Pericardium fibroblast (primary cell): ENCODE data around the gene SLC32A1. TPM values are rescaled to one million over a fixed set of nuclear protein-coding genes. Genes with fewer than 3 reads are reported as not detected.

ENCODE experiments used
- total RNA-seq: library from RNA; depleted of rRNA; stranded (reverse); fragments of >200 nt; gene quantifications from 2 replicates; pipeline ENCODE4 v1.2.3, GENCODE V29; 2015

The SLC32A1 gene, protein sequence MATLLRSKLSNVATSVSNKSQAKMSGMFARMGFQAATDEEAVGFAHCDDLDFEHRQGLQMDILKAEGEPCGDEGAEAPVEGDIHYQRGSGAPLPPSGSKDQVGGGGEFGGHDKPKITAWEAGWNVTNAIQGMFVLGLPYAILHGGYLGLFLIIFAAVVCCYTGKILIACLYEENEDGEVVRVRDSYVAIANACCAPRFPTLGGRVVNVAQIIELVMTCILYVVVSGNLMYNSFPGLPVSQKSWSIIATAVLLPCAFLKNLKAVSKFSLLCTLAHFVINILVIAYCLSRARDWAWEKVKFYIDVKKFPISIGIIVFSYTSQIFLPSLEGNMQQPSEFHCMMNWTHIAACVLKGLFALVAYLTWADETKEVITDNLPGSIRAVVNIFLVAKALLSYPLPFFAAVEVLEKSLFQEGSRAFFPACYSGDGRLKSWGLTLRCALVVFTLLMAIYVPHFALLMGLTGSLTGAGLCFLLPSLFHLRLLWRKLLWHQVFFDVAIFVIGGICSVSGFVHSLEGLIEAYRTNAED
- total RNA-seq = not detected in 2 replicates

DNA sequence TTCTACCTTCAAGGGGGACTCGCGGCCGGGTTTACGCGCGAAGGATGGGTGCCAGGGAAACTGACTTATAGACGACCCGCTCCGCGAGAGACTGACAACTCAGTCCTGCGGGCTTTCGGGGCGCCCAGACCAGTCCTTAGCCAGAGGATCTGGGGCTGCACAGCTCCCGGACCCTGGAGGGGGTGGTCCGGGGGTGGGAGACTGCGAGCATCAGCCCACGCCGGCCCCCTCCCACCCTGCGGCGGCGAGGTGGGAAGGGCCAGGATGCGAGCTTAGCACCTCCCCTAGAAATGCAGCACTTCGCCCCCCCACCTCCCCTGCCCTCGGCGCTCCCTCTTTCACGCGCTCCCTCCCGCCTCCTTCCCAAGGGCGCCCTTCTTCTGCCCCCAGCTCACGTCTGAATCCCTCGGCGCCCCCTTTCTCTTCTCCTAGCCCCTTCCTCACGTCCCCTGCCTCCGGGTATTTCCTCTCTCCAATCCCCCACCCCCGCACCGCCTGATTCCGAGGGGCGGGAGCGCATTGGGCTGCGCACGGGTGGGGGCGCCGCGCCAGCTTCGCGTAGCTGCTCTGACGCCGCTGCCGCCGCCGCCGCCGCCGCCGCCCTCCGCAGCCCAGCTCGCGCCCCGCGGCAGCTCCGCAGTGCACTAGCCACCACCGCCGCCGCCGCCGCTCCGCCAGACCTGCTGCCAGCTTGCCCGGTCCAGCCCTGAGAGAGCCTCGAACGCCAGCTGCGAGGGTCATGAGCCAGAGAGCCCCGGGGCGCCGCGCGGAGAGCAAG lies at the start of gene SLC32A1:
TSS of gene SLC32A1 (plus strand) at position 639 of the 778 bp plus-strand sequence. CDS start 239 bp downstream, outside the sequence.

DNA sequence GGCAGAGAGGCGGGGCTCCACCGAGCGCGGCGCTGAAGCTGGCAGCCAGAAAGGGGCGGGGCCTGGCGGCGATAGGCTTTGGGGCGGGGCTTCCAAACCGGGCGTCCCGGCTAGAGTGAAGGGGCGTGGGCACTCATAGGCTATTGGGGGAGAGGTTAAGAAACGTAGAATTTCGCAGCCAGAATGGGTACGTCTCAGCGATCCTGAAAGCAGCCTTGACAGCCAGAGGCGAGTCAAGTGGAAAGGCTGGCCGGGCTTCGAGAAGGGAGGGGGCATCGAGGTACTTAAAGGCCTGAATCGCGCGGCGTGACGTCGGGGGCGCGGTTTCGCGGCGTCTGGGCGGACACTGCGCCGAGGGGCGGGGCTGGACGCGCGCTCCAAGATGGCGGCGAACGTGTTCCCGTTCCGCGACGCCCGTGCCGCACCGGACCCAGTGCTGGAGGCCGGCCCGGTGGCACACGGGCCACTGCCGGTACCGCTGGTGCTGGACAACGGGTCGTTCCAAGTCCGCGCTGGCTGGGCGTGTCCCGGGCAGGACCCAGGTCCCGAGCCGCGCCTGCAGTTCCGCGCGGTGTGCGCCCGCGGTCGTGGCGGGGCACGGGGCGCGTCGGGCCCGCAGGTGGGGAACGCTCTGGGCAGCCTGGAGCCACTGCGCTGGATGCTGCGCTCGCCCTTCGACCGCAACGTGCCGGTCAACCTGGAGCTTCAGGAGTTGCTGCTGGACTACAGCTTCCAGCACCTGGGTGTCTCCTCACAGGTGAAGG lies 24.0 kb downstream of the SLC32A1 start, which contains the start of gene ACTR5:
TSS of gene ACTR5 (plus strand) at position 364 of the 764 bp plus-strand sequence. CDS start at position 383, 19 bp downstream.

Other genes starting within 250 kb of the SLC32A1 start
- not detected in 2 replicates for gene ADIG, start 143.3 kb upstream of the SLC32A1 start, total RNA-seq
- not detected in 2 replicates for gene ARHGAP40, start 122.7 kb upstream of the SLC32A1 start, total RNA-seq
- 3.5 and 4.9 TPM in 2 replicates for gene ACTR5, start 24.0 kb downstream of the SLC32A1 start, total RNA-seq
- gene PPP1R16B, start 81.2 kb downstream of the SLC32A1 start, total RNA-seq = under 0.01 and 0.60 TPM in 2 replicates
- gene FAM83D, start 201.9 kb downstream of the SLC32A1 start, total RNA-seq = 4.4 and 6.6 TPM in 2 replicates
- 5.6 and 6.7 TPM in 2 replicates for gene DHX35, start 237.9 kb downstream of the SLC32A1 start, total RNA-seq